GM23248 (cell line): ENCODE measurements around the gene DAPK1.

Experiments used
- EZH2 ChIP-seq: fragments of 200-600 bp; sonication (generic); IDR thresholded peaks from 2 replicates; pipeline ENCODE4 v1.6.1; 2018; ENCODE audit warnings: antibody characterized with exemption, mild to moderate bottlenecking; ENCODE audit not compliant: insufficient read depth, poor library complexity, severe bottlenecking
- EZH2phosphoT487 ChIP-seq: fragments of 200-600 bp; sonication (generic); IDR thresholded peaks from 2 replicates; pipeline ENCODE4 v1.6.1; 2018; ENCODE audit warnings: antibody characterized with exemption, moderate library complexity, mild to moderate bottlenecking, low read depth; ENCODE audit not compliant: insufficient read depth

GRCh38 chr9:87682085-87682484 is 184.4 kb downstream of the DAPK1 start:
- no peak for TF ChIP-seq EZH2
- no peak for TF ChIP-seq EZH2phosphoT487
